Neural cell (in vitro differentiated cells): Measurements from ENCODE around the gene KLHL17. TPM values are rescaled to one million over a fixed set of nuclear protein-coding genes. Genes with fewer than 3 reads are reported as not detected.

Experiments used
- H2AFZ ChIP-seq: fragments of 200-600, 300-800 bp; sonication (generic), shearing (Covaris generic); 2 replicates; pipeline ENCODE4 v1.6.0; 2014; ENCODE audit warnings: low read depth, mild to moderate bottlenecking, antibody characterized with exemption, low read length, moderate library complexity
- H3F3A ChIP-seq: fragments of 200-600 bp; shearing (Covaris generic); 2 replicates; pipeline ENCODE4 v1.6.1; 2016; ENCODE audit warnings: mild to moderate bottlenecking, moderate library complexity, mixed read lengths, antibody characterized with exemption, low read length; ENCODE audit not compliant: insufficient read depth, poor library complexity, severe bottlenecking
- H3K27ac ChIP-seq: fragments of 200-600, 300-800 bp; sonication (generic), shearing (Covaris generic); 2 replicates; pipeline ENCODE4 v1.5.1; 2014; ENCODE audit warnings: mild to moderate bottlenecking, low read length, moderate library complexity
- H3K27me3 ChIP-seq: fragments of 300-800, 200-600 bp; sonication (generic), shearing (Covaris generic); 2 replicates; pipeline ENCODE4 v1.6.0; 2014; ENCODE audit warnings: mild to moderate bottlenecking, low read depth, low read length, moderate library complexity; ENCODE audit not compliant: insufficient read depth
- H3K36me3 ChIP-seq: fragments of 300-800, 200-600 bp; sonication (generic), shearing (Covaris generic); 2 replicates; pipeline ENCODE4 v1.5.1; 2014; ENCODE audit warnings: mild to moderate bottlenecking, antibody characterized with exemption, low read length, moderate library complexity; ENCODE audit not compliant: insufficient read depth
- H3K4me2 ChIP-seq: fragments of 300-800, 200-600 bp; sonication (generic), shearing (Covaris generic); 2 replicates; pipeline ENCODE4 v1.6.0; 2014; ENCODE audit warnings: mild to moderate bottlenecking, low read length
- H3K4me3 ChIP-seq: fragments of 300-800, 200-600 bp; sonication (generic), shearing (Covaris generic); 2 replicates; pipeline ENCODE4 v1.5.1; 2014; ENCODE audit warnings: mild to moderate bottlenecking, low read length, moderate library complexity
- H3K79me2 ChIP-seq: fragments of 200-600 bp; shearing (Covaris generic); replicated peaks from 2 replicates; pipeline ENCODE4 v1.6.0; 2014; ENCODE audit warnings: mild to moderate bottlenecking, low read length, moderate library complexity; ENCODE audit not compliant: insufficient read depth
- H3K9ac ChIP-seq: fragments of 300-800, 200-600 bp; sonication (generic), shearing (Covaris generic); 2 replicates; pipeline ENCODE4 v1.6.1; 2016; ENCODE audit warnings: mild to moderate bottlenecking, low read length, mixed read lengths
- H3K9me2 ChIP-seq: fragments of 200-600 bp; shearing (Covaris generic); 2 replicates; pipeline ENCODE4 v1.6.1; 2016; ENCODE audit warnings: mild to moderate bottlenecking, low read length, mixed read lengths; ENCODE audit not compliant: insufficient read depth
- H3K9me3 ChIP-seq: fragments of 200-600, 300-800 bp; sonication (generic), shearing (Covaris generic); 2 replicates; pipeline ENCODE4 v1.6.1; 2016; ENCODE audit warnings: mild to moderate bottlenecking, mixed run types, low read length, moderate library complexity, mixed read lengths
- H4K20me1 ChIP-seq: fragments of 200-600 bp; shearing (Covaris generic); 2 replicates; pipeline ENCODE4 v1.6.1; 2016; ENCODE audit warnings: mild to moderate bottlenecking, mixed run types; ENCODE audit not compliant: insufficient read depth
- CTCF ChIP-seq: fragments of 450-650 bp; IDR thresholded peaks from 2 replicates; pipeline ENCODE4 v1.5.1; 2014; ENCODE audit warnings: antibody characterized with exemption, mild to moderate bottlenecking, moderate library complexity; ENCODE audit not compliant: poor library complexity, severe bottlenecking
- EP300 ChIP-seq: fragments of 450-650 bp; conservative IDR thresholded peaks from 2 replicates; pipeline ENCODE4 v1.6.1; 2014; ENCODE audit warnings: antibody characterized with exemption, mild to moderate bottlenecking, moderate library complexity; ENCODE audit not compliant: poor library complexity, severe bottlenecking
- EZH2 ChIP-seq: fragments of 200-600, 300-800 bp; shearing (Covaris generic), sonication (generic); IDR thresholded peaks from 2 replicates; pipeline ENCODE4 v1.6.1; 2014; ENCODE audit warnings: antibody characterized with exemption, low read length, borderline replicate concordance, mild to moderate bottlenecking; ENCODE audit not compliant: insufficient read depth, poor library complexity, severe bottlenecking
- MXI1 ChIP-seq: fragments of 450-650 bp; conservative IDR thresholded peaks from 2 replicates; pipeline ENCODE4 v1.6.1; 2014; ENCODE audit warnings: antibody characterized with exemption, mild to moderate bottlenecking; ENCODE audit not compliant: poor library complexity, severe bottlenecking
- POLR2AphosphoS5 ChIP-seq: IDR thresholded peaks from 2 replicates; pipeline ENCODE4 v1.6.1; 2012
- RAD21 ChIP-seq: fragments of 450-650 bp; conservative IDR thresholded peaks from 2 replicates; pipeline ENCODE4 v1.6.1; 2014; ENCODE audit warnings: antibody characterized with exemption, mild to moderate bottlenecking, moderate library complexity
- REST ChIP-seq: IDR thresholded peaks from 2 replicates; pipeline ENCODE4 v1.6.1; 2012; ENCODE audit warnings: borderline replicate concordance
- SMC3 ChIP-seq: fragments of 450-650 bp; conservative IDR thresholded peaks from 2 replicates; pipeline ENCODE4 v1.6.1; 2014; ENCODE audit warnings: antibody characterized with exemption, mild to moderate bottlenecking, moderate library complexity; ENCODE audit not compliant: poor library complexity
- TAF1 ChIP-seq: IDR thresholded peaks from 2 replicates; pipeline ENCODE4 v1.6.1; 2012; ENCODE audit warnings: low read depth
- polyA plus RNA-seq: library from polyadenylated mRNA; depleted of rRNA; stranded (reverse); fragments of >200 nt; gene quantifications from 2 replicates; pipeline ENCODE4 v1.2.3, GENCODE V29; 2014

The KLHL17 gene
- polyA plus RNA-seq, 1 donor from 2014 or later, result 52.3 TPM

GRCh38 chr1:936348-937264 lies 23.8 kb upstream of the KLHL17 start:
- Histone ChIP-seq H4K20me1 (no peaks in the 10 kb centered on the region), H3K9ac (no peak overlapping the region), H3K27ac (no peak overlapping the region), H3K27me3 (peaks cover 60% of the 10 kb centered on the region), H3K9me3 (no peaks in the 10 kb centered on the region), H3F3A (no peaks in the 10 kb centered on the region), H3K36me3 (no peaks in the 10 kb centered on the region), H3K4me2 (no peak overlapping the region), H2AFZ (no peak overlapping the region), H3K79me2 (no peaks in the 10 kb centered on the region), H3K4me3 (no peak overlapping the region), H3K9me2 (no peaks in the 10 kb centered on the region)
- no peak for TF ChIP-seq MXI1

GRCh38 chr1:937521-937920 lies 22.9 kb upstream of the KLHL17 start:
- Histone ChIP-seq H3K9ac (no peak overlapping the region), H2AFZ (no peak overlapping the region), H3K4me2 (no peak overlapping the region), H3K9me2 (no peaks in the 10 kb centered on the region), H3K27me3 (peaks cover 65% of the 10 kb centered on the region), H3K27ac (no peak overlapping the region), H3F3A (no peaks in the 10 kb centered on the region), H3K79me2 (no peaks in the 10 kb centered on the region), H4K20me1 (no peaks in the 10 kb centered on the region), H3K4me3 (no peak overlapping the region), H3K9me3 (no peaks in the 10 kb centered on the region), H3K36me3 (no peaks in the 10 kb centered on the region)
- TF ChIP-seq SMC3 (no peak), REST (no peak), RAD21 (no peak)

GRCh38 chr1:938088-938683 lies 22.2 kb upstream of the KLHL17 start:
- TF ChIP-seq POLR2AphosphoS5, result no peak
- no peak for TF ChIP-seq EP300
- TF ChIP-seq SMC3, result no peak
- TF ChIP-seq EZH2, result no peak
- TF ChIP-seq TAF1, result no peak
- no peak for TF ChIP-seq MXI1
- no peak for TF ChIP-seq REST
- TF ChIP-seq CTCF, result no peak
- no peak for TF ChIP-seq RAD21
- Histone ChIP-seq H3K4me3 (no peak overlapping the region), H3K36me3 (no peaks in the 10 kb centered on the region), H3K4me2 (no peak overlapping the region), H3K9ac (no peak overlapping the region), H3F3A (no peaks in the 10 kb centered on the region), H3K27ac (no peak overlapping the region), H3K9me2 (no peaks in the 10 kb centered on the region), H3K9me3 (no peaks in the 10 kb centered on the region), H3K27me3 (peaks cover 65% of the 10 kb centered on the region), H3K79me2 (no peaks in the 10 kb centered on the region), H2AFZ (no peak overlapping the region), H4K20me1 (no peaks in the 10 kb centered on the region)
